Measurements from ENCODE around the gene PIWIL4.

Gene PIWIL4

GRCh38 chr11:94567181-94567670 lies at the start of gene PIWIL4:
TSS of gene PIWIL4 (plus strand) at chr11:94567368. CDS start at chr11:94567519, 151 bp downstream.
- DNase-seq (ENCODE audit: low read depth in 1 of 2, low spot score in 1 of 2): no peak

DNA sequence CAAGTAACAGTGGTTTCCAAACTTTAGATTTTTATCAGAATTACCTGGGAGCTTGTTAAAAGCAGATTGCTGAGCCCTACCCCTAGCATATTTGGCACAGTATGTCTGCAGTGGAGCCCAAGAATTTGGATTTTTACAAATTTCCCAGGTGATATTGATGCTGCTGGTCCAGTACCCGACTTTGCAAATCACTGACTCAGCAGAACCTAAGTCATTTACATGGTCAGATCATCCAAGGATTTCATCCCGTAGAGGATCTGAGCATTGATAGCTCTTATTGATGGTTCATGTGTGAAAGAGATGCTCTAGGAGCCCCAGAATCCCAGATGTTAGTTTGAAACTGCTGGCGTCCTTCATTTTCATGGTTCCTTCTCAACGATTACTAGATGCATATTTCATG lies 48.9 kb upstream of the PIWIL4 start:
- no peak for DNase-seq (ENCODE audit: low read depth in 1 of 2, low spot score in 1 of 2)

GRCh38 chr11:94519478-94520084 lies 47.6 kb upstream of the PIWIL4 start:
- no peak for DNase-seq (ENCODE audit: low read depth in 1 of 2, low spot score in 1 of 2)

DNA sequence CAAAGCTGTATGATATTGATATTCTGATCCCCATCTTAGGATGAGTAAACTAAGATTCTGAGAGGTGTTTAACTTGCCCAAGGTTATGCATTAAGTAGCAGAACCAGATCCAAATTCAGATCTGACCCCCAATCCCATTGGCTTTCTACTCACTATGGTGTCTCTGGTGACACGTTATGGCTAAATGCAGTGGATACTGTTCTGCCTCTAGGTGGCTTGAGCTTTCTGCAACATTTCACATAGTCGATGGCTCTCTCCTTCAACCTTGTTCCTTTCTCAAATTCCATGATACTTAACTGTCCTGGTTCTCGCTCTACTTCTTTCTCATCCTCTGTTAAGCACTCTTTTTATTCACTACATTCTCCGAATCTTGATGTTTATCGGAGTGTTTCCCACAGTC lies 45.5 kb upstream of the PIWIL4 start:
- no peak for DNase-seq (ENCODE audit: low read depth in 1 of 2, low spot score in 1 of 2)

DNA sequence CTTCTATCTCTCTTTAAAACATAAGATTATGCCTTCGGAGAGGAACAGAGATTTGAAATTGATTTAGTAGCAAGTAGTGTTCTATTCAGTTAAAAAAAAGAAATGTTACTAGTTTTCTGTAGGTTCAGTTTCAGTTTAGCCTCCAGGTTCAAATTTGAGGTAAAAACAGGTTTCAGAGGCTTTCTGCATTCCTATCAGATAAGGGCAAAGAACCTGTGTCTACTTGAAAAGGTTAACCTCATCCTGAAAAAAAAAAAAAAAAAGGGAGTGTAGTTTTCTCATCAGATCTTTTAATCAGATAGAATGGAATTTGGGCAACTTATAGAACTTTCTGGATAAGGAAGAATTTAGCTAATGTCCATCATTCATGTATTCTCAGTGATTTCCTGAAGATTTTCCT lies 42.8 kb upstream of the PIWIL4 start:
- no peak for DNase-seq (ENCODE audit: low read depth in 1 of 2, low spot score in 1 of 2)

GRCh38 chr11:94525546-94526324 lies 41.4 kb upstream of the PIWIL4 start:
- DNase-seq (ENCODE audit: low read depth in 1 of 2, low spot score in 1 of 2): no peak

GRCh38 chr11:94526645-94527438 lies 40.3 kb upstream of the PIWIL4 start:
- DNase-seq (ENCODE audit: low read depth in 1 of 2, low spot score in 1 of 2): no peak

DNA sequence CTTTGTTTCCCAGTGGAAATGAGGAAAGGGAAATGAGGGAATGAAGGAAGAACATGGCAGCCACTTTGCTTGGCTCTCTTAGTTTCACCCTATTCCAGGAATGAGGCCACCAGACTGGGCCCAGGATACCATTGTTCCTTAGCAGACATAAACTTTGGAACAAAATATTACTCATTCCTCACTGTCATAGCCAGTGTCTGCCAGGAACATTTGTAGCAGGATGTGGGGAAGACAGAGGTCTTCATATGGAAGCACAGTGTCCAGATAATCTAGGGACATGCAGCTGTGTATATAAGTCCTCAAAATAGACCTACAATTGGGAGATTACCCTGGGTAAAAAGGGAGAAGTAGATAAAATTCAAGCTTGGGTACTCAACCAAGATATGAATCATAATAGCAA lies 38.6 kb upstream of the PIWIL4 start:
- no peak for DNase-seq (ENCODE audit: low read depth in 1 of 2, low spot score in 1 of 2)

DNA sequence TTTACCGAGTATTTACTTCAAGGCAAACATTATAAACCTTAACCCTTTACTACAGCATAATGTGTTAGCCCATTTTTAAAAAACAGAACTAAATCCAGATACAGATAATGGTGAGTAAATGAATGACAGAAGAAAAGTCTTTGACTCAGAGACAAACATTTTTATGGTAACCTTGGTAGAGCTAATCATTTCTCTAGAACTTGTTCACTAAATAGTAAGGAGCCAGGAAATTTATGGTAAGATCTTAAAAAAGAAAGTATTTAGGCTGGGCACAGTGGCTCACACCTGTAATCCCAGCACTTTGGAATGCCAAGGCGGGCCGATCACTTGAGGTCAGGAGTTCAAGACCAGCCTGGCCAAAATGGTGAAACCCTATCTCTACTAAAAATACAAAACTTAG lies 35.0 kb upstream of the PIWIL4 start:
- DNase-seq (ENCODE audit: low read depth in 1 of 2, low spot score in 1 of 2): no peak

GRCh38 chr11:94533206-94533605 lies 34.0 kb upstream of the PIWIL4 start:
- no peak for DNase-seq (ENCODE audit: low read depth in 1 of 2, low spot score in 1 of 2)

- no peak for DNase-seq (ENCODE audit: low read depth in 1 of 2, low spot score in 1 of 2)
Observed at GRCh38 chr11:94533696-94534630, 33.2 kb upstream of the PIWIL4 start.

DNA sequence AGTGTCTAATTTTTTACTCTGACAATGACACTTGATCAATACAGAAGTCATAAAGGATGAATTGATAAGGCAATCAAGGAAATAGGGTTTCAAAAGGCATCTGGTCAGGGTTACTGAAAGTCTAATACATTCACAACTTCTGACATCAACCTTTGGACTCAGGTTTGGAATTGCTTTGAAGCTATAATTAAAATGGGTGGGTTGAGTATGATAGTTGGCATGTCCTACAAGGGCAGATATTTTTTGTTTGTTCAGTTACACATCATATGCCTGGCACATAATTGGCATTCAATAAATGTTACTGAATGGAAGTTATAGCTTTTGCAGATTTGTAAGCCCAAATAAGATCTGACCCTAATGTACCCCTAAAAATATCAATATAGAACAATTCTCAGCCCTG lies 30.8 kb upstream of the PIWIL4 start:
- no peak for DNase-seq (ENCODE audit: low read depth in 1 of 2, low spot score in 1 of 2)

DNA sequence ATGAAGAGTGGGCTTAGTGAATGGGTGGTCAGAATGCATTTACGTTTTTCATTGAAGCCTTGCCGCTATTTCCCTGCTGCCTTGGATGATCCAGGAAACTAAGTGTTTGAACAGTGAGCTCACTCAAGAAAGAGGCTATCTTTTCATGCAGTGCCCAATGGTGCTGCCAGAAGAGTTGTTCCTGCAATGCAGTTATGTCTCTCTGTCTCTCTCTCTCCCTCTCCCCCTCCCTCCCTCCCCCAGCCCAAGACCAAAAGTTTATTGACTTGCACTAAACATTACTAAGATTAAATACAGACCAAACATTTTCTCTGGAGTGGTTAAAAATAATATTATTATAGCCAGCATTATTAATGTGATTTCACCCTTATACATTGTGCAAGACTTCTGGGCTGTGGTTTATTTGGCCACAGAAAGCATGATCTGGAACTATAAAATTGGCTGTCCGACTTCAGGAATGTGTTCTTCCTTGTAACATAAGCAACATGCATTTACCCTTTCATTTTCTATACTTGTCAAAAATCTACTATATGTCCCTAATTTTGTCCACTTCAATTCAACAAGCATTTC lies 30.1 kb upstream of the PIWIL4 start:
- DNase-seq (ENCODE audit: low read depth in 1 of 2, low spot score in 1 of 2): no peak

DNA sequence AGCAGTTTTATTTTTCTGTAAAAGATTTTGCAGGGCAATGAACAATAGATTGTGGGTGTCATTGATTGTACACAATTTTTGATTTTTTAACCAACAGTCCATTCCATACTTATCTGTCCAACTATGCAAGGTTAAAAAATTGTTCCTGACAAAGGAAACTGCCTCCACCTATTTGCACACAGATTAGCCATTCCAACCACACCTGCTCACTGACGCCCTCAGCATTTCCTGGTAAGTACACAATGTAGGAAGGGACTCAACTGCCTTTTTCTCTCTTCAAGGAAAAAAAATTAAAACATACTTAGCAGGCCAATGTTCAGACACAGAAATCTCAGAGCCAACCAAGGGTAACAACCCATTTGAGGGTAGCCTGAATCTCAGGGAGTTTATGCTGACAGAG lies 27.7 kb upstream of the PIWIL4 start:
- DNase-seq (ENCODE audit: low read depth in 1 of 2, low spot score in 1 of 2): no peak

GRCh38 chr11:94543695-94544645 lies 23.2 kb upstream of the PIWIL4 start, which contains the start of gene FUT4:
TSS of gene FUT4 (plus strand) at chr11:94543921. CDS start at chr11:94544134, 213 bp downstream.
- peak; percentile 46 to 58 for DNase-seq (ENCODE audit: low read depth in 1 of 2, low spot score in 1 of 2)

DNA sequence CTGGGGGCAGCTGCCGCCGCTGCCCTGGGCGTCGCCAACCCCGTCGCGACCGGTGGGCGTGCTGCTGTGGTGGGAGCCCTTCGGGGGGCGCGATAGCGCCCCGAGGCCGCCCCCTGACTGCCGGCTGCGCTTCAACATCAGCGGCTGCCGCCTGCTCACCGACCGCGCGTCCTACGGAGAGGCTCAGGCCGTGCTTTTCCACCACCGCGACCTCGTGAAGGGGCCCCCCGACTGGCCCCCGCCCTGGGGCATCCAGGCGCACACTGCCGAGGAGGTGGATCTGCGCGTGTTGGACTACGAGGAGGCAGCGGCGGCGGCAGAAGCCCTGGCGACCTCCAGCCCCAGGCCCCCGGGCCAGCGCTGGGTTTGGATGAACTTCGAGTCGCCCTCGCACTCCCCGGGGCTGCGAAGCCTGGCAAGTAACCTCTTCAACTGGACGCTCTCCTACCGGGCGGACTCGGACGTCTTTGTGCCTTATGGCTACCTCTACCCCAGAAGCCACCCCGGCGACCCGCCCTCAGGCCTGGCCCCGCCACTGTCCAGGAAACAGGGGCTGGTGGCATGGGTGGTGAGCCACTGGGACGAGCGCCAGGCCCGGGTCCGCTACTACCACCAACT lies 22.4 kb upstream of the PIWIL4 start:
- peak in 1 of 2 donors; percentile 1 for DNase-seq (ENCODE audit: low read depth in 1 of 2, low spot score in 1 of 2)

GRCh38 chr11:94545264-94546161 lies 21.7 kb upstream of the PIWIL4 start:
- DNase-seq (ENCODE audit: low read depth in 1 of 2, low spot score in 1 of 2): no peak

DNA sequence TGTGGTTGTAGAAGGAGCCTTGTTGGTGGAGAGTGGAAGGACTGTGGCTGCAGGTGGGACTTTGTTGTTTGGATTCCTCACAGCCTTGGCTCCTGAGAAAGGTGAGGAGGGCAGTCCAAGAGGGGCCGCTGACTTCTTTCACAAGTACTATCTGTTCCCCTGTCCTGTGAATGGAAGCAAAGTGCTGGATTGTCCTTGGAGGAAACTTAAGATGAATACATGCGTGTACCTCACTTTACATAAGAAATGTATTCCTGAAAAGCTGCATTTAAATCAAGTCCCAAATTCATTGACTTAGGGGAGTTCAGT lies 21.1 kb upstream of the PIWIL4 start:
- no peak for DNase-seq (ENCODE audit: low read depth in 1 of 2, low spot score in 1 of 2)

Data from activated T-helper 1 cell treated with anti-CD3 and anti-CD28 coated beads, Interleukin-2, amount 50 U/mL, for 16 hours (primary cell).